HFFc6 (cell line): ENCODE data around the gene KLHL10. TPM values are rescaled to one million over a fixed set of nuclear protein-coding genes. Genes with fewer than 3 reads are reported as not detected.

Source experiments
- DNase-seq: peaks from one replicate; pipeline ENCODE4 v3.0.0-alpha.2; 2018
- H3K27ac Mint-ChIP-seq: 2 replicates; pipeline ENCODE4 v1.8.0; 2020; ENCODE audit warnings: mild to moderate bottlenecking, mixed read lengths
- H3K27me3 Mint-ChIP-seq: 2 replicates; pipeline ENCODE4 v1.8.0; 2021; ENCODE audit warnings: mild to moderate bottlenecking, moderate library complexity, mixed read lengths; ENCODE audit not compliant: insufficient read depth
- H3K36me3 Mint-ChIP-seq: 2 replicates; pipeline ENCODE4 v1.8.0; 2021; ENCODE audit warnings: low read depth, mixed read lengths
- H3K4me1 Mint-ChIP-seq: 2 replicates; pipeline ENCODE4 v1.8.0; 2020; ENCODE audit warnings: low read depth, mixed read lengths
- H3K4me3 Mint-ChIP-seq: 2 replicates; pipeline ENCODE4 v1.8.0; 2020; ENCODE audit warnings: mild to moderate bottlenecking, moderate library complexity, mixed read lengths
- H3K9me3 Mint-ChIP-seq: 2 replicates; pipeline ENCODE4 v1.8.0; 2020; ENCODE audit warnings: mild to moderate bottlenecking, mixed read lengths
- CTCF ChIP-seq: fragments of 200-600 bp; sonication (generic); IDR thresholded peaks from 2 replicates; pipeline ENCODE4 v1.5.0; 2021; ENCODE audit warnings: antibody characterized with exemption, mild to moderate bottlenecking
- total RNA-seq, 6 experiments: library from RNA; stranded (reverse); fragmentation: NEBNext Ultra II Directional; extraction: Animal tissue kit (Norgen Biotek cat#: 25700); gene quantifications; 2 replicates in 1 of 6; 3 replicates in 5 of 6; pipeline ENCODE4 v1.2.3, GENCODE V29; 2021

Gene KLHL10
- total RNA-seq, 6 experiments from 2014 or later: not detected

GRCh38 chr17:41796121-41796895 lies 41.3 kb upstream of the KLHL10 start:
- Mint-ChIP-seq H3K9me3 (no peaks in the 10 kb centered on the region), H3K36me3 (no peaks in the 10 kb centered on the region), H3K27ac (no peak overlapping the region), H3K27me3 (peaks cover 7% of the 10 kb centered on the region; the same call in 1 of the 2 replicates), H3K4me3 (no peak overlapping the region), H3K4me1 (peaks cover 23% of the 10 kb centered on the region)
- DNase-seq: no peak
- no peak for TF ChIP-seq CTCF

- peaks cover 7% of the 10 kb centered on the region; the same call in 1 of the 2 replicates for H3K27me3 Mint-ChIP-seq
- peaks cover 28% of the 10 kb centered on the region for H3K4me1 Mint-ChIP-seq
Observed at GRCh38 chr17:41797377-41797776, 40.2 kb upstream of the KLHL10 start.

GRCh38 chr17:41799366-41799765 lies 38.3 kb upstream of the KLHL10 start:
- Mint-ChIP-seq H3K9me3 (no peaks in the 10 kb centered on the region), H3K27me3 (peaks cover 7% of the 10 kb centered on the region; the same call in 1 of the 2 replicates), H3K36me3 (no peaks in the 10 kb centered on the region), H3K4me3 (no peak overlapping the region), H3K4me1 (peaks cover 15% of the 10 kb centered on the region), H3K27ac (no peak overlapping the region)
- DNase-seq: no peak
- TF ChIP-seq CTCF: no peak

More at GRCh38 chr17:41797377-41797776, 40.2 kb upstream of the KLHL10 start:
- Mint-ChIP-seq H3K9me3 (no peaks in the 10 kb centered on the region), H3K36me3 (no peaks in the 10 kb centered on the region), H3K27ac (no peak overlapping the region), H3K4me3 (no peak overlapping the region)
- TF ChIP-seq CTCF: no peak
- no peak for DNase-seq

- H3K4me3 Mint-ChIP-seq: peak overlapping the region; percentile 59
Observed at GRCh38 chr17:41800601-41801373, 36.8 kb upstream of the KLHL10 start.

More at GRCh38 chr17:41800601-41801373, 36.8 kb upstream of the KLHL10 start:
- peak overlapping the region; percentile 11; the same call in 1 of the 2 replicates for H3K27ac Mint-ChIP-seq
- H3K36me3 Mint-ChIP-seq: peaks cover 4% of the 10 kb centered on the region
- no peaks in the 10 kb centered on the region for H3K9me3 Mint-ChIP-seq
- H3K4me1 Mint-ChIP-seq: peaks cover 15% of the 10 kb centered on the region
- DNase-seq: peak; percentile 43
- TF ChIP-seq CTCF: no peak
- H3K27me3 Mint-ChIP-seq: peaks cover 5% of the 10 kb centered on the region; the same call in 1 of the 2 replicates
